GM23338 (cell line): ENCODE results near the gene TULP4. TPM values are rescaled to one million over a fixed set of nuclear protein-coding genes. Genes with fewer than 3 reads are reported as not detected.

Source experiments
- ATAC-seq: fragments of 200-7000 bp; cut with Tn5 transposase; 3 replicates; pipeline ENCODE4 v1.9.1; 2020
- DNase-seq: peaks from one replicate; pipeline ENCODE4 v3.0.0-alpha.2; 2015; ENCODE audit warnings: low spot score
- H2AFZ ChIP-seq: fragments of 200-600 bp; sonication (generic); 2 replicates; pipeline ENCODE4 v1.8.0; 2016; ENCODE audit warnings: antibody characterized with exemption, mild to moderate bottlenecking, moderate library complexity
- H3F3A ChIP-seq: fragments of 200-600 bp; sonication (generic); replicated peaks from 2 replicates; pipeline ENCODE4 v1.8.0; 2017; ENCODE audit warnings: antibody characterized with exemption, mixed run types, low read depth
- H3K27ac ChIP-seq: fragments of 200-600 bp; sonication (generic); 2 replicates; pipeline ENCODE4 v1.6.1; 2016; ENCODE audit warnings: low read depth
- H3K27me3 ChIP-seq: fragments of 200-600 bp; sonication (generic); 2 replicates; pipeline ENCODE4 v1.8.0; 2016; ENCODE audit warnings: mild to moderate bottlenecking, mixed run types, moderate library complexity; ENCODE audit not compliant: insufficient read depth
- H3K36me3 ChIP-seq: fragments of 200-600 bp; sonication (generic); 2 replicates; pipeline ENCODE4 v1.8.0; 2016; ENCODE audit warnings: mild to moderate bottlenecking; ENCODE audit not compliant: insufficient read depth
- H3K4me1 ChIP-seq: fragments of 200-600 bp; sonication (generic); 2 replicates; pipeline ENCODE4 v1.8.0; 2016; ENCODE audit warnings: mild to moderate bottlenecking, moderate library complexity; ENCODE audit not compliant: insufficient read depth
- H3K4me2 ChIP-seq: fragments of 200-600 bp; sonication (generic); 2 replicates; pipeline ENCODE4 v1.7.1; 2017; ENCODE audit warnings: mixed run types
- H3K4me3 ChIP-seq: fragments of 200-600 bp; sonication (generic); 2 replicates; pipeline ENCODE4 v1.6.1; 2016; ENCODE audit warnings: mixed run types
- H3K79me2 ChIP-seq: fragments of 200-600 bp; sonication (generic); replicated peaks from 2 replicates; pipeline ENCODE4 v1.8.0; 2017; ENCODE audit warnings: mild to moderate bottlenecking; ENCODE audit not compliant: insufficient read depth
- H3K9me2 ChIP-seq: fragments of 200-600 bp; sonication (generic); 2 replicates; pipeline ENCODE4 v1.8.0; 2017; ENCODE audit not compliant: insufficient read depth
- H4K20me1 ChIP-seq: fragments of 200-600 bp; sonication (generic); replicated peaks from 2 replicates; pipeline ENCODE4 v1.8.0; 2017; ENCODE audit warnings: mild to moderate bottlenecking; ENCODE audit not compliant: insufficient read depth
- H3K27ac Mint-ChIP-seq: 2 replicates; pipeline ENCODE4 v1.8.0; 2020; ENCODE audit warnings: inconsistent platforms, mild to moderate bottlenecking, moderate library complexity, mixed read lengths
- H3K27me3 Mint-ChIP-seq: 3 replicates; pipeline ENCODE4 v1.8.0; 2022; ENCODE audit warnings: low read depth, mild to moderate bottlenecking, moderate library complexity, mixed read lengths, inconsistent platforms; ENCODE audit not compliant: insufficient read depth, poor library complexity
- H3K36me3 Mint-ChIP-seq: 3 replicates; pipeline ENCODE4 v1.8.0; 2021; ENCODE audit warnings: low read depth, mild to moderate bottlenecking, inconsistent platforms, moderate library complexity, mixed read lengths
- H3K4me1 Mint-ChIP-seq: 3 replicates; pipeline ENCODE4 v1.8.0; 2020; ENCODE audit warnings: mild to moderate bottlenecking, inconsistent platforms, mixed read lengths
- H3K4me3 Mint-ChIP-seq: 3 replicates; pipeline ENCODE4 v1.8.0; 2021; ENCODE audit warnings: moderate library complexity, mild to moderate bottlenecking, inconsistent platforms, mixed read lengths
- H3K9me3 Mint-ChIP-seq: 3 replicates; pipeline ENCODE4 v1.8.0; 2020; ENCODE audit warnings: moderate library complexity, mild to moderate bottlenecking, inconsistent platforms, mixed read lengths
- CREB1 ChIP-seq: fragments of 250-450 bp; sonication (Bioruptor Pico); IDR thresholded peaks from 2 replicates; pipeline ENCODE4 v1.5.0; 2020; ENCODE audit warnings: low read depth, mild to moderate bottlenecking, moderate library complexity
- ETS1 ChIP-seq: IDR thresholded peaks from 2 replicates; pipeline ENCODE4 v1.6.1; 2016; ENCODE audit warnings: antibody characterized with exemption
- EZH2 ChIP-seq: fragments of 200-600 bp; sonication (generic); IDR thresholded peaks from one replicate; pipeline ENCODE4 v1.8.0; 2017; ENCODE audit warnings: antibody characterized with exemption, mild to moderate bottlenecking, low read depth; ENCODE audit not compliant: unreplicated experiment
- EZH2phosphoT487 ChIP-seq: fragments of 200-600 bp; sonication (generic); IDR thresholded peaks from one replicate; pipeline ENCODE4 v1.8.1; 2018; ENCODE audit warnings: antibody characterized with exemption; ENCODE audit not compliant: unreplicated experiment
- JUNB ChIP-seq: IDR thresholded peaks from one replicate; pipeline ENCODE4 v1.6.1; 2016; ENCODE audit warnings: antibody characterized with exemption; ENCODE audit not compliant: unreplicated experiment
- NANOG ChIP-seq: IDR thresholded peaks from 2 replicates; pipeline ENCODE4 v1.6.1; 2016; ENCODE audit warnings: antibody characterized with exemption, borderline replicate concordance
- POLR2AphosphoS5 ChIP-seq: IDR thresholded peaks from 2 replicates; pipeline ENCODE4 v1.6.1; 2016; ENCODE audit warnings: antibody characterized with exemption, low read depth
- REST ChIP-seq: IDR thresholded peaks from one replicate; pipeline ENCODE4 v1.6.1; 2018; ENCODE audit warnings: antibody characterized with exemption; ENCODE audit not compliant: unreplicated experiment
- STAT1 ChIP-seq: IDR thresholded peaks from one replicate; pipeline ENCODE4 v1.6.1; 2016; ENCODE audit warnings: antibody characterized with exemption; ENCODE audit not compliant: unreplicated experiment
- ZNF114 ChIP-seq: fragments of 250-450 bp; sonication (Bioruptor Pico); IDR thresholded peaks from 2 replicates; pipeline ENCODE4 v1.5.0; 2020; ENCODE audit warnings: mild to moderate bottlenecking, moderate library complexity
- ZNF331 ChIP-seq: fragments of 250-450 bp; sonication (Bioruptor Pico); IDR thresholded peaks from 2 replicates; pipeline ENCODE4 v1.5.0; 2020; ENCODE audit warnings: low read depth, mild to moderate bottlenecking, moderate library complexity
- polyA plus RNA-seq: library from polyadenylated mRNA; unstranded; fragments of >200 nt; fragmentation: Nextera tagmentation; extraction: Ambion mirVana; gene quantifications from 2 replicates; pipeline ENCODE4 v1.2.1, GENCODE V29; 2016
- total RNA-seq: library from RNA; depleted of rRNA; stranded (reverse); fragments of >200 nt; shearing (Covaris generic); gene quantifications from 2 replicates; pipeline ENCODE4 v1.2.3, GENCODE V29; 2014

Gene TULP4
- total and polyA plus RNA-seq, 2 experiments from 2014 or later: 31.2 to 50.2 TPM

- Histone ChIP-seq H3F3A (no peaks in the 10 kb centered on the region), H2AFZ (no peak overlapping the region), H4K20me1 (no peaks in the 10 kb centered on the region), H3K27me3 (no peaks in the 10 kb centered on the region), H3K4me2 (no peak overlapping the region), H3K79me2 (no peaks in the 10 kb centered on the region), H3K4me3 (no peak overlapping the region), H3K27ac (no peak overlapping the region), H3K36me3 (no peaks in the 10 kb centered on the region), H3K4me1 (no peaks in the 10 kb centered on the region), H3K9me2 (no peaks in the 10 kb centered on the region)
- peaks cover 23% of the 10 kb centered on the region for H3K36me3 Mint-ChIP-seq
- peaks cover 3% of the 10 kb centered on the region; the same call in 2 of the 3 replicates for H3K4me1 Mint-ChIP-seq
- peaks cover 15% of the 10 kb centered on the region for H3K27me3 Mint-ChIP-seq
- no peak overlapping the region for H3K27ac Mint-ChIP-seq
- ATAC-seq (no peak), DNase-seq (no peak)
- H3K9me3 Mint-ChIP-seq: no peaks in the 10 kb centered on the region
- TF ChIP-seq STAT1 (no peak), ETS1 (no peak), EZH2phosphoT487 (no peak), JUNB (no peak), POLR2AphosphoS5 (no peak), ZNF114 (CRISPR knock-in tag) (no peak), ZNF331 (CRISPR knock-in tag) (no peak), CREB1 (CRISPR knock-in tag) (no peak)
- H3K4me3 Mint-ChIP-seq: no peak overlapping the region
Measured at GRCh38 chr6:158503846-158504245, 191.6 kb downstream of the TULP4 start.

GRCh38 chr6:158505194-158505593, 192.9 kb downstream of the TULP4 start:
- Mint-ChIP-seq H3K36me3 (peaks cover 19% of the 10 kb centered on the region), H3K4me3 (no peak overlapping the region), H3K27me3 (peaks cover 17% of the 10 kb centered on the region), H3K9me3 (no peaks in the 10 kb centered on the region), H3K27ac (no peak overlapping the region), H3K4me1 (peaks cover 3% of the 10 kb centered on the region; the same call in 2 of the 3 replicates)
- no peak overlapping the region for H2AFZ ChIP-seq
- H3F3A ChIP-seq: no peaks in the 10 kb centered on the region
- no peak overlapping the region for H3K27ac ChIP-seq
- ATAC-seq: no peak
- H3K36me3 ChIP-seq: no peaks in the 10 kb centered on the region
- no peak overlapping the region for H3K4me2 ChIP-seq
- H4K20me1 ChIP-seq: no peaks in the 10 kb centered on the region
- no peak overlapping the region for H3K4me3 ChIP-seq
- H3K9me2 ChIP-seq: no peaks in the 10 kb centered on the region
- no peaks in the 10 kb centered on the region for H3K27me3 ChIP-seq
- no peak for TF ChIP-seq CREB1 (CRISPR knock-in tag)
- no peak for TF ChIP-seq ETS1
- TF ChIP-seq EZH2: no peak
- no peak for TF ChIP-seq POLR2AphosphoS5
- no peak for TF ChIP-seq NANOG
- no peak for TF ChIP-seq STAT1
- TF ChIP-seq ZNF331 (CRISPR knock-in tag): no peak
- TF ChIP-seq REST: no peak
- DNase-seq: no peak
- no peaks in the 10 kb centered on the region for H3K79me2 ChIP-seq
- H3K4me1 ChIP-seq: no peaks in the 10 kb centered on the region
